PC-9 (cell line): ENCODE results near the gene WDR72.

Experiments used
- EZH2 ChIP-seq: fragments of 200-600 bp; sonication (generic); IDR thresholded peaks from 2 replicates; pipeline ENCODE4 v1.8.0; 2017; ENCODE audit warnings: antibody characterized with exemption, low read depth
- TF ChIP-seq, protein P1 (sequence below): fragments of 200-600 bp; sonication (generic); conservative IDR thresholded peaks from 2 replicates; pipeline ENCODE4 v1.6.1; 2017; ENCODE audit warnings: mixed run types, antibody characterized with exemption, mild to moderate bottlenecking, moderate library complexity

DNA sequence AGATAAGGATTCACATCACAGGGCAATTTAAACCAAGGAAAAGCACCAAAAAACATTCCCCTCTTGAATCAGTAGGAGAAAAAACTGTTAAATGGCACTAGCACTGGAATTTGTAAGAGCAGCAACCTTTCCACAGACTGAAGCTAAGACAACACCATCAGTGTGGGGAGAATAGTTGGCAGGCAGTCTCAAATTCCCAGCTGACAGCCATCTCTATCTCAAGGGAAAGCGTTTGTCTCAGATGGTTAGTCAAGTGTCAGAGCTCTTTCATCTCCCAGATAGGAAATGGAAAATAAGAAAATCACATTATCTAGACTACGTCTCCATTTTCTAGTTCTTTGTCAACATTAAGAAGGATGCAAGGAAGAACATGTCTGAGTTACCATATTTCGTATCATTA lies 228.7 kb downstream of the WDR72 start:
- no peak for TF ChIP-seq EZH2
- TF ChIP-seq, protein P1, sequence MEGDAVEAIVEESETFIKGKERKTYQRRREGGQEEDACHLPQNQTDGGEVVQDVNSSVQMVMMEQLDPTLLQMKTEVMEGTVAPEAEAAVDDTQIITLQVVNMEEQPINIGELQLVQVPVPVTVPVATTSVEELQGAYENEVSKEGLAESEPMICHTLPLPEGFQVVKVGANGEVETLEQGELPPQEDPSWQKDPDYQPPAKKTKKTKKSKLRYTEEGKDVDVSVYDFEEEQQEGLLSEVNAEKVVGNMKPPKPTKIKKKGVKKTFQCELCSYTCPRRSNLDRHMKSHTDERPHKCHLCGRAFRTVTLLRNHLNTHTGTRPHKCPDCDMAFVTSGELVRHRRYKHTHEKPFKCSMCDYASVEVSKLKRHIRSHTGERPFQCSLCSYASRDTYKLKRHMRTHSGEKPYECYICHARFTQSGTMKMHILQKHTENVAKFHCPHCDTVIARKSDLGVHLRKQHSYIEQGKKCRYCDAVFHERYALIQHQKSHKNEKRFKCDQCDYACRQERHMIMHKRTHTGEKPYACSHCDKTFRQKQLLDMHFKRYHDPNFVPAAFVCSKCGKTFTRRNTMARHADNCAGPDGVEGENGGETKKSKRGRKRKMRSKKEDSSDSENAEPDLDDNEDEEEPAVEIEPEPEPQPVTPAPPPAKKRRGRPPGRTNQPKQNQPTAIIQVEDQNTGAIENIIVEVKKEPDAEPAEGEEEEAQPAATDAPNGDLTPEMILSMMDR, result no peak
